Right lobe of liver (tissue), 6 donors: ENCODE data around the gene DNM3. TPM values are rescaled to one million over a fixed set of nuclear protein-coding genes. Genes with fewer than 3 reads are reported as not detected.

ENCODE experiments used
- ATAC-seq, 4 donors: fragments of 200-7000 bp; cut with Tn5 transposase; one replicate each; pipeline ENCODE4 v1.9.1; 2020; ENCODE audit warnings: mild to moderate bottlenecking in 4 of 4, moderate library complexity in 4 of 4
- DNase-seq, 3 donors: peaks; one replicate each; pipeline ENCODE4 v3.0.0-alpha.2; 2020
- H3K27ac ChIP-seq, 3 donors: fragments of 200-600 bp; one replicate each; pipeline ENCODE4 v1.8.0; 2022
- H3K27me3 ChIP-seq, 2 donors: fragments of 200-600 bp; one replicate each; pipeline ENCODE4 v1.8.0; 2022
- H3K36me3 ChIP-seq, 4 donors: fragments of 200-600 bp; sonication (generic) in 1 of 4; one replicate each; pipeline versions ENCODE4 v1.5.1 to v1.8.0; 2017 to 2022; ENCODE audit warnings: control low read depth in 1 of 4
- H3K4me1 ChIP-seq, 4 donors: fragments of 200-600 bp; sonication (generic) in 1 of 4; one replicate each; pipeline versions ENCODE4 v1.5.1 to v1.8.0; 2017 to 2022; ENCODE audit warnings: control low read depth in 1 of 4
- H3K4me3 ChIP-seq, 3 donors: fragments of 200-600 bp; one replicate each; pipeline ENCODE4 v1.8.0; 2022
- H3K9me3 ChIP-seq, 4 donors: fragments of 200-600 bp; sonication (generic) in 1 of 4; one replicate each; pipeline versions ENCODE4 v1.5.1 to v1.8.0; 2017 to 2022; ENCODE audit warnings: control low read depth in 1 of 4
- CTCF ChIP-seq, 4 donors: fragments of 200-600 bp in 3 of 4; fragments of 450-650 bp in 1 of 4; IDR thresholded peaks; one replicate each; pipeline versions ENCODE4 v1.5.1 to v1.8.0; 2016 to 2022; ENCODE audit warnings: antibody characterized with exemption in 4 of 4, mild to moderate bottlenecking in 2 of 4
- POLR2A ChIP-seq: fragments of 450-650 bp; IDR thresholded peaks from one replicate; pipeline ENCODE4 v1.6.1; 2017; ENCODE audit warnings: antibody characterized with exemption, mild to moderate bottlenecking
- WGBS: methylation state at CpG from one replicate; pipeline ENCODE4 v1.1.6; 2018; ENCODE audit warnings: low coverage, low lambda C conversion rate; ENCODE audit not compliant: insufficient coverage; ENCODE audit errors: missing lambda C conversion rate; 5-methylcytosine and 5-hydroxymethylcytosine counted together
- intact Hi-C, 2 donors: fragments of 100-400 bp; cut with DNase I; formaldehyde crosslinking; loops; one replicate each; pipeline versions ENCODE4 v1.11.2 to v1.14.1; 2022
- total RNA-seq, 6 experiments: library from RNA; depleted of rRNA in 2 of 6; stranded (reverse); fragments of >200 nt in 2 of 6; fragmentation: NEBNext Ultra II Directional in 3 of 6; extraction: Animal tissue kit (Norgen Biotek cat#: 25700) in 3 of 6; gene quantifications; one replicate each; pipeline versions ENCODE4 v1.1.0 to v1.2.4, GENCODE V29; 2016 to 2023
- donor health status: DM: no; HTN: yes; CAD: no.
- donor health status: DM: no; HTN: no; CAD: no.
- donor health status: DM: no; HTN: no; CAD: no.
- donor health status: DM: no; HTN: yes; CAD: no.
- donor health status: DM: no; HTN: yes; CAD: no.

Gene DNM3
- total RNA-seq, 6 experiments from 2014 or later, result 0.29 to 0.92 (median 0.43) TPM

- no peak for TF ChIP-seq CTCF (IDR thresholded peaks at IDR 0.05)
- no peak for TF ChIP-seq POLR2A
- Histone ChIP-seq H3K4me1 (peaks cover 0 to 30% (median 2%) of the 10 kb centered on the region in 4 donors), H3K27me3 (no peaks in the 10 kb centered on the region), H3K36me3 (no peaks in the 10 kb centered on the region), H3K27ac (no peak overlapping the region), H3K4me3 (no peak overlapping the region), H3K9me3 (no peaks in the 10 kb centered on the region)
- ATAC-seq (no peak), DNase-seq (no peak)
- WGBS, result 78% methylated on average over 6 of the region's 6 CpGs
- intact Hi-C loops, result loop anchor here in 1 of 2 donors (10.0 kb wide), 1 partner anchor 262 kb away; no protein-coding TSS in a partner anchor
Measured at GRCh38 chr1:172453153-172453545, 611.9 kb downstream of the DNM3 start.

GRCh38 chr1:172453607-172454006 lies 612.3 kb downstream of the DNM3 start:
- TF ChIP-seq CTCF (IDR thresholded peaks at IDR 0.05), result no peak
- TF ChIP-seq POLR2A, result no peak
- no peak for DNase-seq
- Histone ChIP-seq H3K27me3 (no peaks in the 10 kb centered on the region), H3K4me3 (no peak overlapping the region), H3K9me3 (no peaks in the 10 kb centered on the region), H3K36me3 (no peaks in the 10 kb centered on the region), H3K4me1 (peaks cover 0 to 30% (median 2%) of the 10 kb centered on the region in 4 donors), H3K27ac (no peak overlapping the region)
- ATAC-seq, result no peak
- intact Hi-C loops, result loop anchor here in 1 of 2 donors (10.0 kb wide), 1 partner anchor 261 kb away; no protein-coding TSS in a partner anchor
- WGBS, result 53% methylated on average over 1 of the region's 1 CpG

GRCh38 chr1:172455451-172455850 lies 614.2 kb downstream of the DNM3 start:
- H3K4me3 ChIP-seq, result no peak overlapping the region
- H3K27me3 ChIP-seq, result no peaks in the 10 kb centered on the region
- no peak for ATAC-seq
- no peaks in the 10 kb centered on the region for H3K9me3 ChIP-seq
- peaks cover 0 to 25% (median 2%) of the 10 kb centered on the region in 4 donors for H3K4me1 ChIP-seq
- intact Hi-C loops, result loop anchor here in 1 of 2 donors (10.0 kb wide), 1 partner anchor 259 kb away; no protein-coding TSS in a partner anchor
- TF ChIP-seq CTCF (IDR thresholded peaks at IDR 0.05) (no peak), POLR2A (no peak)
- H3K27ac ChIP-seq, result no peak overlapping the region
- no peaks in the 10 kb centered on the region for H3K36me3 ChIP-seq
- no peak for DNase-seq
- WGBS, result 86% methylated on average over 1 of the region's 1 CpG

GRCh38 chr1:172456344-172456769 lies 615.1 kb downstream of the DNM3 start:
- DNase-seq, result no peak
- no peak for TF ChIP-seq CTCF (IDR thresholded peaks at IDR 0.05)
- no peak for TF ChIP-seq POLR2A
- no peaks in the 10 kb centered on the region for H3K9me3 ChIP-seq
- H3K27ac ChIP-seq, result no peak overlapping the region
- no peaks in the 10 kb centered on the region for H3K27me3 ChIP-seq
- peaks cover 0 to 16% (median 2%) of the 10 kb centered on the region in 4 donors for H3K4me1 ChIP-seq
- no peak for ATAC-seq
- WGBS, result 92% methylated on average over 5 of the region's 5 CpGs
- intact Hi-C loops, result loop anchor here in 1 of 2 donors (10.0 kb wide), 1 partner anchor 258 kb away; no protein-coding TSS in a partner anchor
- H3K36me3 ChIP-seq, result no peaks in the 10 kb centered on the region
- no peak overlapping the region for H3K4me3 ChIP-seq
